ENCODE data around the gene UBALD1. TPM values are rescaled to one million over a fixed set of nuclear protein-coding genes. Genes with fewer than 3 reads are reported as not detected.

UBALD1 gene
- total and polyA plus RNA-seq, 10 of the 15 experiments (the other 5 are each of a cell fraction or from before 2014, with no cell fraction given): 0.05 to 32.7 (median 5.1) TPM

DNA sequence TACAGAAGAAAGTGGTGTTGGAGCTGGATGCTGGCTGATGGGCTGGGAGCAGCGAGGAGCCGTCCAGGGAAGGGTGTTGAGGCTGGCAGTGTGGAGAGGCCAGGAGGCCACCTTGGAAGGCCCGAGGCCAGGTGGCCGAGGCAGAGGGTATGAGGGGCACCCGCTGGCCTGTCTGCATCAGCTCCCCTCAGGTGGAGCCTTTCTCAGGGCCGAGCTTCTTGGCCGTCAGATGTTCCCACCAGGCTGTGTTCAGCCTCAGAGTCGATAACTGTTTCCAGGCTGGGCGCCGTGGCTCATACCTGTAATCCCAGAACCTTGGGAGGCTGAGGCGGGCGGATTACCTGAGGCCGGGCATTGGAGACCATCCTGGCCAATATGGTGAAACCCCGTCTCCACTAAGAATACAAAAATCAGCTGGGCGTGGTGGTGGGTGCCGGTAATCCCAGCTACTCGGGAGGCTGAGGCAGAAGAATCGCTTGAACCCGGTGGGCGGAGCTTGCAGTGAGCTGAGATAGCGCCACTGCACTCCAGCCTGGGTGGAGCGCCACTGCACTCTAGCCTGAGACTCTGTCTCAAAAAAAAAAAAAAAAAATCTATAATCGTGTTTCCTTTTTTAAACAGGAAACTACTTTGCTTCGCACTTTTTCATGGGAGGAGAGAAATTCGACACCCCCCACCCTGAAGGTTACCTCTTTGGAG lies 35.2 kb upstream of the UBALD1 start:
- CTCF ChIA-PET: interaction anchor here (0.5 to 1.8 kb wide), 9 partner anchors 9 to 360 kb away, joined by 3 to 11 read pairs (median 4); partner anchors contain the start of genes ANKS3 and DNAAF8
- in situ Hi-C loops (cut with MboI): no loop called here
- H3K4me3 ChIP-seq: no peak overlapping the region
- TF ChIP-seq BHLHE40 (IDR thresholded peaks at IDR 0.05; ENCODE audit: borderline replicate concordance in 1 of 2, low read depth in 2 of 2, low read length in 1 of 2) (no peak), IKZF2 (IDR thresholded peaks at IDR 0.05) (no peak), KAT2A (conservative IDR thresholded peaks at IDR 0.05; ENCODE audit: control insufficient read depth, low read depth, low read length) (no peak), MXI1 (IDR thresholded peaks at IDR 0.05; ENCODE audit: low read depth, low read length) (no peak), TAF1 (IDR thresholded peaks at IDR 0.05; ENCODE audit: borderline replicate concordance, low read depth, low read length) (no peak), FOS (IDR thresholded peaks at IDR 0.05; ENCODE audit: borderline replicate concordance, extremely low read depth, insufficient read length) (no peak), ZNF217 (IDR thresholded peaks at IDR 0.05) (no peak)
- TF ChIP-seq, protein P1, sequence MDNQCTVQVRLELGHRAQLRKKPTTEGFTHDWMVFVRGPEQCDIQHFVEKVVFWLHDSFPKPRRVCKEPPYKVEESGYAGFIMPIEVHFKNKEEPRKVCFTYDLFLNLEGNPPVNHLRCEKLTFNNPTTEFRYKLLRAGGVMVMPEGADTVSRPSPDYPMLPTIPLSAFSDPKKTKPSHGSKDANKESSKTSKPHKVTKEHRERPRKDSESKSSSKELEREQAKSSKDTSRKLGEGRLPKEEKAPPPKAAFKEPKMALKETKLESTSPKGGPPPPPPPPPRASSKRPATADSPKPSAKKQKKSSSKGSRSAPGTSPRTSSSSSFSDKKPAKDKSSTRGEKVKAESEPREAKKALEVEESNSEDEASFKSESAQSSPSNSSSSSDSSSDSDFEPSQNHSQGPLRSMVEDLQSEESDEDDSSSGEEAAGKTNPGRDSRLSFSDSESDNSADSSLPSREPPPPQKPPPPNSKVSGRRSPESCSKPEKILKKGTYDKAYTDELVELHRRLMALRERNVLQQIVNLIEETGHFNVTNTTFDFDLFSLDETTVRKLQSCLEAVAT (IDR thresholded peaks at IDR 0.05): no peak
- no peaks in the 10 kb centered on the region for H3K9me3 ChIP-seq (replicated peaks; ENCODE audit: control insufficient read depth, insufficient read depth, low read length)
- 89% methylated on average over 25 of the region's 25 CpGs for WGBS (ENCODE audit: insufficient coverage, insufficient replicate concordance, low lambda C conversion rate, missing lambda C conversion rate)
- RAD21 ChIA-PET (ENCODE audit: unreplicated experiment): interaction anchor here (1.0 to 1.6 kb wide), 2 partner anchors 33 to 145 kb away, joined by 3 to 5 read pairs; no protein-coding TSS in a partner anchor
- no TSS peak for BruUV-seq (replicated peaks)
- FAIRE-seq: no peak
- no peaks in the 10 kb centered on the region for H4K20me1 ChIP-seq (ENCODE audit: control insufficient read depth, insufficient read depth)
- no peaks in the 10 kb centered on the region; the same call in none of the 2 replicates for H3K79me2 ChIP-seq (ENCODE audit: control insufficient read depth, insufficient read depth, low read length)
- intact Hi-C loops (cut with micrococcal nuclease; ENCODE audit: unreplicated experiment): loop anchor here (1.0 kb wide), 1 partner anchor 14 kb away; no protein-coding TSS in a partner anchor
- ATAC-seq: no peak; the same call in 2 of the 3 replicates
- H3K27me3 ChIP-seq (replicated peaks in 1 of 2; ENCODE audit: control insufficient read depth in 2 of 2, insufficient read depth in 2 of 2, low read length in 1 of 2): no peaks in the 10 kb centered on the region
- peaks cover 15 to 29% of the 10 kb centered on the region in 2 experiments; a peak in 3 of 4 replicates for H3K36me3 ChIP-seq (ENCODE audit: control insufficient read depth in 2 of 2, insufficient read depth in 2 of 2, low read length in 1 of 2)
- SMC1A ChIA-PET (ENCODE audit: uncharacterized antibody, unreplicated experiment): interaction anchor here (1.2 kb wide), 1 partner anchor 143 kb away, joined by 3 read pairs; no protein-coding TSS in a partner anchor
- H3K4me2 ChIP-seq (ENCODE audit: control insufficient read depth, insufficient read depth): no peak overlapping the region
- no peak for DNase-seq (ENCODE audit: low read depth, low spot score)
- H2AFZ ChIP-seq (ENCODE audit: control insufficient read depth, low read depth, low read length): no peak overlapping the region
- no peak overlapping the region for H3K27ac ChIP-seq (ENCODE audit: control insufficient read depth, insufficient read depth)
- POLR2A ChIA-PET: no interaction called here
- no peak overlapping the region for H3K9ac ChIP-seq (ENCODE audit: control insufficient read depth, insufficient read depth, low read length)
- H3K4me1 ChIP-seq (ENCODE audit: control insufficient read depth, insufficient read depth, low read length): no peaks in the 10 kb centered on the region

Data from GM12878 (cell line).